Measurements from ENCODE around the gene BTBD2.

The BTBD2 gene

GRCh38 chr19:2015608-2015950 lies at the start of gene BTBD2:
Gene BTBD2 (minus strand): TSS chr19:2015714. CDS start chr19:2015703, 11 bp downstream.
- peak; percentile 72 for DNase-seq (ENCODE audit: low read depth)
- H3K4me3 ChIP-seq (ENCODE audit: low read depth, low read length) = peak within 1 kb of the TSS; percentile 69

- H3K4me3 ChIP-seq (ENCODE audit: low read depth, low read length) = no peak overlapping the region
- no peak for DNase-seq (ENCODE audit: low read depth)
These were observed 49.4 kb upstream of the BTBD2 start for GRCh38 chr19:2064788-2065524.

- DNase-seq (ENCODE audit: low read depth) = no peak
- H3K4me3 ChIP-seq (ENCODE audit: low read depth, low read length) = no peak overlapping the region
These were observed 48.9 kb upstream of the BTBD2 start for GRCh38 chr19:2064395-2064787.

- DNase-seq (ENCODE audit: low read depth) = no peak
- H3K4me3 ChIP-seq (ENCODE audit: low read depth, low read length) = no peak overlapping the region
These were observed 48.3 kb upstream of the BTBD2 start for GRCh38 chr19:2063824-2064223.

GRCh38 chr19:2062770-2063169 lies 47.3 kb upstream of the BTBD2 start:
- DNase-seq (ENCODE audit: low read depth) = no peak
- H3K4me3 ChIP-seq (ENCODE audit: low read depth, low read length) = no peak overlapping the region

- H3K4me3 ChIP-seq (ENCODE audit: low read depth, low read length) = peak overlapping the region; percentile 46
These were observed 46.8 kb upstream of the BTBD2 start for GRCh38 chr19:2062389-2062729.

GRCh38 chr19:2061495-2062388 lies 46.2 kb upstream of the BTBD2 start:
- DNase-seq (ENCODE audit: low read depth) = peak; percentile 89
- peak overlapping the region; percentile 46 for H3K4me3 ChIP-seq (ENCODE audit: low read depth, low read length)

More at GRCh38 chr19:2062389-2062729, 46.8 kb upstream of the BTBD2 start:
- DNase-seq (ENCODE audit: low read depth) = no peak

GRCh38 chr19:2060884-2061494 lies 45.5 kb upstream of the BTBD2 start:
- DNase-seq (ENCODE audit: low read depth) = no peak

GRCh38 chr19:2059422-2060201 lies 44.1 kb upstream of the BTBD2 start:
- no peak for DNase-seq (ENCODE audit: low read depth)
- H3K4me3 ChIP-seq (ENCODE audit: low read depth, low read length) = no peak overlapping the region

More at GRCh38 chr19:2060884-2061494, 45.5 kb upstream of the BTBD2 start:
- H3K4me3 ChIP-seq (ENCODE audit: low read depth, low read length) = peak overlapping the region; percentile 45

GRCh38 chr19:2058570-2059421 lies 43.3 kb upstream of the BTBD2 start:
- no peak overlapping the region for H3K4me3 ChIP-seq (ENCODE audit: low read depth, low read length)
- DNase-seq (ENCODE audit: low read depth) = no peak

GRCh38 chr19:2057484-2058469 lies 42.3 kb upstream of the BTBD2 start:
- H3K4me3 ChIP-seq (ENCODE audit: low read depth, low read length) = no peak overlapping the region
- DNase-seq (ENCODE audit: low read depth) = no peak

- no peak overlapping the region for H3K4me3 ChIP-seq (ENCODE audit: low read depth, low read length)
- no peak for DNase-seq (ENCODE audit: low read depth)
These were observed 41.3 kb upstream of the BTBD2 start for GRCh38 chr19:2056837-2057192.

- no peak for DNase-seq (ENCODE audit: low read depth)
- no peak overlapping the region for H3K4me3 ChIP-seq (ENCODE audit: low read depth, low read length)
These were observed 40.7 kb upstream of the BTBD2 start for GRCh38 chr19:2055931-2056836.

GRCh38 chr19:2054763-2055162 lies 39.2 kb upstream of the BTBD2 start:
- DNase-seq (ENCODE audit: low read depth) = no peak
- no peak overlapping the region for H3K4me3 ChIP-seq (ENCODE audit: low read depth, low read length)

- no peak for DNase-seq (ENCODE audit: low read depth)
- no peak overlapping the region for H3K4me3 ChIP-seq (ENCODE audit: low read depth, low read length)
These were observed 38.3 kb upstream of the BTBD2 start for GRCh38 chr19:2053601-2054389.

Data from skeletal muscle cell (primary cell).